Endothelial cell of umbilical vein (primary cell): Measurements from ENCODE around the gene INHA.

Experiments used
- POLR2A ChIP-seq: IDR thresholded peaks from 2 replicates; pipeline ENCODE4 v1.6.1; 2012; ENCODE audit warnings: low read depth, mild to moderate bottlenecking, control low read depth, low read length
- TF ChIP-seq, protein P1 (sequence below), 2 donors: IDR thresholded peaks; 1 replicate in 1 of 2; 2 replicates in 1 of 2; pipeline ENCODE4 v1.5.1; 2011; ENCODE audit warnings: low read length in 2 of 2, mild to moderate bottlenecking in 2 of 2, moderate library complexity in 2 of 2, control low read depth in 1 of 2, inconsistent platforms in 1 of 2, low read depth in 1 of 2; ENCODE audit not compliant: insufficient read depth in 1 of 2; ENCODE audit errors: extremely low read depth in 1 of 2

DNA sequence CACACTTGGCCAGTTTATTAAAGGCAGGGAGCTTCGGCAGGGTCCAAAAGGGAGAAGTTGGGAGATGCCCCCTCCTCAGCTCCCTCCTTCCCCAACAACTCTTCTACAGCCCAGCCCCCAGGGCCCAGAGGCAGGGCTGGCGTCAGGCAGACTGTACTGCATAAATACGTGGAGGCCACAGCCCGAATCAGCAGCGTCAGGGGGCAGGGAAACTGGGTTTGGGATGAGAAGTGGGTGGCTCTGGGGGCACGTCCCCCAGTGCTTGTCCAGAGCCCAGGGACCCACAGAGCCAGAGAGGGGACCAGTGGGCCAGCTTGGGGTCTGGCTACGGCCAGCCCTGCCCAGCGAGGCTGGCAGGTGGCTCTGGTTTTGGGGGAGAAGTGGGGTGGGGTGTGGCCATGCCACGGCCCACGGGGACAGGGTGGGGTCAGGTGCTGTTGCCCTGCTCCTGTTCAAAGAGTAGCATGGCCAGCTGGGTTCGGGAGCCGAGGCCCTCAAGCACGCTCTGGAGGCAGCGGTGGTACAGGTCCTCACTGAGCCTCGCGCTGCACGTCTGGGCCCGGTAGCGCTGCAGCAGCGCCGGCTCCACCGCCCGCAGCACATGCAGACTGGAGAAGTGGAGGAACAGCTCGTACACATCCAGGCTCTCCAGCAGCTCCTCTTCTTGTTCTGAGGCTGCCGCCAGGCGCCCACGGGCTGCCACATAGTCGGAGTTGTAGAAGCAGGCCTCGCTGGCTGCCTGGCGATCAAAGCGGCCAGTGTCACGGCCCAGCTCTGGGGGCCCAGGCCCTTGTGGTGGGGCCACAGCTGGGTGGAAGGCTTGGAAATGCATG, 32.9 kb upstream of the INHA start:
- no peak for TF ChIP-seq POLR2A
- TF ChIP-seq, protein P1, sequence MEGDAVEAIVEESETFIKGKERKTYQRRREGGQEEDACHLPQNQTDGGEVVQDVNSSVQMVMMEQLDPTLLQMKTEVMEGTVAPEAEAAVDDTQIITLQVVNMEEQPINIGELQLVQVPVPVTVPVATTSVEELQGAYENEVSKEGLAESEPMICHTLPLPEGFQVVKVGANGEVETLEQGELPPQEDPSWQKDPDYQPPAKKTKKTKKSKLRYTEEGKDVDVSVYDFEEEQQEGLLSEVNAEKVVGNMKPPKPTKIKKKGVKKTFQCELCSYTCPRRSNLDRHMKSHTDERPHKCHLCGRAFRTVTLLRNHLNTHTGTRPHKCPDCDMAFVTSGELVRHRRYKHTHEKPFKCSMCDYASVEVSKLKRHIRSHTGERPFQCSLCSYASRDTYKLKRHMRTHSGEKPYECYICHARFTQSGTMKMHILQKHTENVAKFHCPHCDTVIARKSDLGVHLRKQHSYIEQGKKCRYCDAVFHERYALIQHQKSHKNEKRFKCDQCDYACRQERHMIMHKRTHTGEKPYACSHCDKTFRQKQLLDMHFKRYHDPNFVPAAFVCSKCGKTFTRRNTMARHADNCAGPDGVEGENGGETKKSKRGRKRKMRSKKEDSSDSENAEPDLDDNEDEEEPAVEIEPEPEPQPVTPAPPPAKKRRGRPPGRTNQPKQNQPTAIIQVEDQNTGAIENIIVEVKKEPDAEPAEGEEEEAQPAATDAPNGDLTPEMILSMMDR (IDR thresholded peaks at IDR 0.05; ENCODE audit: extremely low read depth in 1 of 2, insufficient read depth in 1 of 2, low read depth in 1 of 2, low read length in 2 of 2), result no peak
